HG02588 (cell line): ENCODE data around the gene GPC6.
"Not testable (repeated sequence)": the region's sequence is repeated elsewhere in the genome, so short reads cannot be mapped to it uniquely, and the experiment has no call there.

ENCODE experiments used
- ATAC-seq: cut with Tn5 transposase; IDR thresholded peaks from one replicate; pipeline ENCODE4 v1.9.1; 2021; ENCODE audit warnings: mild to moderate bottlenecking, moderate library complexity; ENCODE audit not compliant: unreplicated experiment

The GPC6 gene

GRCh38 chr13:94259984-94260383, 1033.4 kb downstream of the GPC6 start:
- no peak for ATAC-seq

- ATAC-seq, result no peak
Observed at GRCh38 chr13:94261163-94261562, 1034.6 kb downstream of the GPC6 start.

- no peak for ATAC-seq
Observed at GRCh38 chr13:94263038-94263437, 1036.4 kb downstream of the GPC6 start.

GRCh38 chr13:94267581-94268366, 1041.2 kb downstream of the GPC6 start:
- ATAC-seq, result no peak

GRCh38 chr13:94268661-94269060, 1042.1 kb downstream of the GPC6 start:
- ATAC-seq, result no peak

- ATAC-seq, result no peak
Observed at GRCh38 chr13:94269557-94269956, 1043.0 kb downstream of the GPC6 start.

DNA sequence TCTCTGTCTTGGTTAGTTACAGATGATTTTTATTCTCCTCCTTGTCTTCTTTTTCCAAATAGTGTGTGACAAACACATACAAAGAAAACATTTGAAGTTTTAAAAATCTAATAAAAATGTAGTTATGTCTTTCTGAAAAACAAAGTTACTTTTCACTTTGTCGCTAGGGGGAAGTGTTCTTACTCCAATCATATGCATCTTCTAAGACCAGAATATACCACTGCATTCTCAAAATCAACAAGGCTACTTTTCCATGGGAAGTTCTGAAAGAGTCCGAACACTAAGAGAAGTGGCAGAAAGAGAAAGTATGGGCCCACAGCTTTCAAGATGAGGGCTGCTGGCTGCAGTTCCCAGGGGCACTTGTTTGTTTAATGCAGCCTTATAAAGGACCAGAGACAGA, 1043.9 kb downstream of the GPC6 start:
- ATAC-seq, result no peak

DNA sequence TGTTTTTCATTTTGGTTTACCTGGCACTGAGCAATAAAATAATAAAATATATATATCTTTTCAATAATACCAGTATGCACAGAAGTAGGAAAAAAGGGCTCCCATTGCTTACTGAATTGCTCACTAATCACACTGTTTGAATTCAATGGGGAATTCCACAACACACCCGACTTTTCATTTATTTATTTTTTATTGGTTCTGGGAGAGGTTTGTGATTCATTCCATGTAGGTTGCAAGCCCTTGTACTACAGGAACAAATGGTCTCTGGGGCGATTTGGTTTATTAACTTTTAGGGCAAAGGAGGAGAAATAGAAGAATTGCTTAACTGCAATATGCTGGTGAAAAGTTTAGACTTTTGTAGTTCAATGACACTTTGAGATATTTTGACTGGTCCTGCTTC, 1045.4 kb downstream of the GPC6 start:
- no peak for ATAC-seq

- no peak for ATAC-seq
Observed at GRCh38 chr13:94280349-94280748, 1053.7 kb downstream of the GPC6 start.

- no peak for ATAC-seq
Observed at GRCh38 chr13:94280845-94281244, 1054.2 kb downstream of the GPC6 start.

DNA sequence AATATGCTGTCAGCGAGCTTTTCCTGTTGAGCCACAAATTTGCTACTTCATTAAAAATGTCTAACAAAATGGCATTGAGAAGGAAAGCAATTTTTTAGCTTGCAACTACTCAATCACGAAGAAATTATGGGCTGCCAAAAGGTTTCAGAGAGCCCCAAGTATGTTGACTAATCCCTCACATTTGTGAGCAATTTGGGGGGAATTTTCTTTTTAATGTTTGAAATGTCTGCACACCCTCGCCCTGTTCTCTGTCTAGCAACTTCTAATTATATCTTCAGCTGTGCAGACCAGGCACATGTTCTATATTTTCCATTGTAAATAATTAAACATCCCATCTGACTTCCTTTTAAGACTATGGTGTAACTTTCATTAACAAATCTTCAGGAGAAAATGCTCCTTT, 1060.0 kb downstream of the GPC6 start:
- ATAC-seq, result no peak

GRCh38 chr13:94291631-94292322, 1065.2 kb downstream of the GPC6 start:
- ATAC-seq, result no peak

DNA sequence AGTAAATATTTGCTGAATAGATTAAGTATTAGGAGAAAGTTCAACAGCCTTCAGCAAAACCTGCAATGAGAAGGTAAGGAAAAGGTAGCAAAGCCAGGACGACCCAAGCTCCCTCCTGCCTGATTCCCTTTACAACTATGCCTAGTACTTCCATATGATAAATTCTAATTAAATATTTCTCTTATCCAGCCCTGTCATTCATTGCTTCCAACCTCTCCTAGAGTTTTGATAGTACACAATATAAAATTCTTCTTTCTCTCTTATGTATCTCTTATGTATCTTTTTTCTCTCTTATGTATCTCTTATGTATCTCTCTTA, 1065.7 kb downstream of the GPC6 start:
- no peak for ATAC-seq

GRCh38 chr13:94296471-94296870, 1069.9 kb downstream of the GPC6 start:
- ATAC-seq, result no peak

DNA sequence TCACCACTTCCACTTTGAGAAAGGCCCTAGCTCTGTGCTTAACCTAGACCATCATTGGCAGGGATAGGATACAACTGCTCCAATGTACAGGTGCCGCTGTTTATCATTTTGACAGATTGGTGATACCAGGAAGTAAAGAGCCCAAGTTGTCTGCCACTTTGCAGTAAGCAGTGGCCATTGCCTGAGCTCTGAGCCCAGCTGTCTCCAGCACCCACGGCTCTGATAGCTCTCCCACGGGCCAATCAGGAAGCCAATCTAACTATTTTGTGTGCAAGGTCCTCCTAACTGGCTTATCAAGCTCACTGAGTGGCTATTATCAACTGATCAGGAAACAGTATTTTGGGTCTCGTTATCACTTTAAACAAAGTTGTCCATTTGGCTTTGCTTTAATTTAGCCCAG, 1071.7 kb downstream of the GPC6 start:
- ATAC-seq, result no peak

DNA sequence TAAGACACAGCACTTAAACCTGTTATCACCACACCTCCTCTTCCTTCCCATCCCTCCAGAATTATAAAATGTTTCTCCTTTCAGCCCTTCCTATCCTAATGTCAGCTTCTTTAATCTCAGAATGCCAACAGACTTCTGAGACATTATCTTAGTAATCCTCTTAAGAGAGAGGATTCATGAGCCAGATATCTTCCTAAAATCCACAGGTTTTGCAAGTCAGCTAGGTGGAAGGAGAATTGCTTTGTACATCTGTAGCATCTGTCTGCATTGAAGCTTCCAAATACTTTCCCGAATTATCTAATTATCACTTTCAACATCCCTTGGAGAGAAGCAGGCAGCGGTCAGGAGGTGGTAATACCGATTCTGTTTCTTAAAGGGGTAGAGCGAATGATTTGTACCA, 1073.8 kb downstream of the GPC6 start:
- no peak for ATAC-seq

GRCh38 chr13:94301487-94301886, 1074.9 kb downstream of the GPC6 start:
- ATAC-seq, result no peak

DNA sequence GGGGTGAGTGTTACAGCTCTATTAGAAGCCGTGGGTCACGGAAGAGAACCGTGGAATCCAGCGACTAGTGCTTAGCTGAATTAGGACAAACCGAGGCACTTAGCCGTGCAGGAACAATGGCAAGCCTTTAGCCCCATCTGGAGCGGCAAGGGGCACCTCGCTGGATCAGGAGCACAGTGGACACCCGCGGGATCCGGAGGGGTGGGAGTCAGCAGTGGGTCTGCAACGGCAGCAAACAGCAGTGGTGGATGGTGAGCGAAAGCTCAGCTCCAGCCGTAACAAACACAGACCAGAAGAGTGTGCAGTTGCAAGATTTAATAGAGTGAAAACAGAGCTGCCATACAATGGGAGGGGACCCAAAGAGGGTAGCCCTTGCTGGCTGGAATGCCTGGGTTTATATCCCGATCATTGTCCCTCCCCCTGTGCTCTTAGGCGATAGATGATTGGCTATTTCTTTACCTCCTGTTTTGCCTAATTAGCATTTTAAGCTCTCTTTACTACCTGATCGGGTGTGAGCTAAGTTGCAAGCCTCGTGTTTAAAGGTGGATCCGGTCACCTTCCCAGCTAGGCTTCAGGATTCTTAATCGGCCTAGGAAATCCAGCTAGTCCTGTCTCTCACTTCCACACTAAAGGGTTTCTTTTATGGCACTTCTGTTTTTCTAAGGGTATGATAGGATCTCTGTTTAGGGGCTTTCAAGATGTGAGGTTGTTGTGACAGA, 1076.4 kb downstream of the GPC6 start:
- not testable (repeated sequence) for ATAC-seq

GRCh38 chr13:94303644-94304174, 1077.1 kb downstream of the GPC6 start:
- no peak for ATAC-seq

- ATAC-seq, result no peak
Observed at GRCh38 chr13:94305033-94305432, 1078.4 kb downstream of the GPC6 start.

DNA sequence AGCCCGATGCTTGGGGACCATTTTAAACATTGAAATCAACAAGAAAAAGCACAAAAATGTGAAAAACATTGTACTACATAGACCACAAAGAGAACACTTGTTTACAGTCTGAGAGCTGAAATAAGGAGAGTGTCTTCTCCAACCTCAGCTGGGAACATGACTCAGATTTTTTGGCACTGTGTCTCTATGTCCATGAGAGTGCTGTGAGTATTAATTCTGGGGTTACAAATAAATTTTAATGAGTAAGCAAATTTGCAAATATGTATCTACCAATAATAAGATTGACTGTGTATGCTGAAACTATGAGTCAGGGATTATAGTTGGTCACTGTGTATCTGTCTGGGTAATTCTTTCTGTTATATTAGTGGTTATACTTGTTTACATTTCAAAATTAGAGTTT, 1078.9 kb downstream of the GPC6 start:
- no peak for ATAC-seq

GRCh38 chr13:94305934-94306333, 1079.3 kb downstream of the GPC6 start:
- no peak for ATAC-seq
